IPS-NIHi7 (cell line): ENCODE data around the gene WRAP53.

Experiments
- DNase-seq: peaks from one replicate; pipeline ENCODE4 v3.0.0; 2012; ENCODE audit warnings: mixed read lengths; ENCODE audit errors: extremely low spot score

WRAP53 gene

DNA sequence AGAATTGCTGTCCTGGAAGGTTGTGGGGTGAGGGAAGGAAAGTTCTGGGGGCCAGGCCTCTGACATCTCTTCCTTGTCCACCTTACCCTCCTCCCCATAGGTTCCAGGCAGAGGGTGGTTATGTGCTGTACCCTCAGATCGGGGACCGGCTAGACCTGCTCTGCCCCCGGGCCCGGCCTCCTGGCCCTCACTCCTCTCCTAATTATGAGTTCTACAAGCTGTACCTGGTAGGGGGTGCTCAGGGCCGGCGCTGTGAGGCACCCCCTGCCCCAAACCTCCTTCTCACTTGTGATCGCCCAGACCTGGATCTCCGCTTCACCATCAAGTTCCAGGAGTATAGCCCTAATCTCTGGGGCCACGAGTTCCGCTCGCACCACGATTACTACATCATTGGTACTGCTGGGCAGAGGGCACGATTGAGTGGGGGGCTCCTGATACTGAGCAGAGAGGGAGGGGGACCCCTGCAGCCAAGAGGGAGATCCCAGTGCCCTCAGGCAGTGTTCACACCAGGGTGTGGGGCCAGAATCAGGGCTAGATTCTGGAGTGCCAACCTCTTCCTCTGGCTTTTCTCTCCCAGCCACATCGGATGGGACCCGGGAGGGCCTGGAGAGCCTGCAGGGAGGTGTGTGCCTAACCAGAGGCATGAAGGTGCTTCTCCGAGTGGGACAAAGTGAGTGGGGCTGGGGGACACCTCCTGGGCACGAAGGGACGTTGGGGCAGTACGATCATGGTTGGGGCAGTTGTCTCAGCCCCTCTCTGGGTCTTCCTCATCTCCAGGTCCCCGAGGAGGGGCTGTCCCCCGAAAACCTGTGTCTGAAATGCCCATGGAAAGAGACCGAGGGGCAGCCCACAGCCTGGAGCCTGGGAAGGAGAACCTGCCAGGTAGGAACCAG is 19.8 kb downstream of the WRAP53 start:
- DNase-seq: no peak

DNA sequence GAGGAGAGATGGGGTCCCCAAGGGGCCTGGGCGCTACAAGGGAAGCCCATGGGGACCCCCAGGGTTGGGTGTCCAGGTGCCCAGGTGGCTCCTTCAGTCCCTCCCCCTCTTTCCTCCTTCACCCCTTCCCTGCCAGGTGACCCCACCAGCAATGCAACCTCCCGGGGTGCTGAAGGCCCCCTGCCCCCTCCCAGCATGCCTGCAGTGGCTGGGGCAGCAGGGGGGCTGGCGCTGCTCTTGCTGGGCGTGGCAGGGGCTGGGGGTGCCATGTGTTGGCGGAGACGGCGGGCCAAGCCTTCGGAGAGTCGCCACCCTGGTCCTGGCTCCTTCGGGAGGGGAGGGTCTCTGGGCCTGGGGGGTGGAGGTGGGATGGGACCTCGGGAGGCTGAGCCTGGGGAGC is 20.8 kb downstream of the WRAP53 start:
- no peak for DNase-seq

GRCh38 chr17:7710301-7710700 is 22.0 kb downstream of the WRAP53 start:
- DNase-seq: no peak

- peak; percentile 60 for DNase-seq
Observed at GRCh38 chr17:7711051-7711755, 22.9 kb downstream of the WRAP53 start.

DNA sequence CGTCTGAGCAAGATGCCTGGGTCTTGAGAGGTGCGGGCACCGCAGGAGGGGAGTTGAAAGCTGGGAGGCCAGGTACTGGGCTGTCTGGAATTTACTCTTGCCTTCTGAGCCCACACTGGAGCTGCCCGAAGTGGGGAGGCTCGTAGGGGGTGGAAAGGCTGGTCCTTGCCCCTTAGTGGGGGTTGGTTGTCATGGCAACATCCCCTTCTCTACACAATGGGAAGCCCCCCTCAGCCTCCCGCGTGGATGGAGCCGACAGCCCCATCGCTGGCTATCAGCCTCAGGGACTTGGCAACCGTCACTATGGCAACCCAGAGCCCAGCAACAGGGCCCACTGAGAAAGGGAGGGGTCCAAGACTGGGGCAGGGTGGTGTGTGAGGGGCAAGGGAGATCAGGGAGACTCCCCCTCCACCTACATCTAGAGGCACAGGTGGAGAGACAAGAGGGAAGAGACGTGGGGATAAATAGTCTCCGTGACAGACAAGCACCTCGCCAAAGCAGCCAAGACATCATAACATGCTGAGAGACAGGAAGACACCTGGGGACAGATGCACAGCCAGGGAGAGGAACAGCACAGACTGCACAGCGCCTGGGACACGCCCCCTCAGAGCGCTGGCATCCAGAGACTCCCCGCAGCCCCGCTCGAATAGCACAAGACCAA is 24.0 kb downstream of the WRAP53 start:
- no peak for DNase-seq

DNA sequence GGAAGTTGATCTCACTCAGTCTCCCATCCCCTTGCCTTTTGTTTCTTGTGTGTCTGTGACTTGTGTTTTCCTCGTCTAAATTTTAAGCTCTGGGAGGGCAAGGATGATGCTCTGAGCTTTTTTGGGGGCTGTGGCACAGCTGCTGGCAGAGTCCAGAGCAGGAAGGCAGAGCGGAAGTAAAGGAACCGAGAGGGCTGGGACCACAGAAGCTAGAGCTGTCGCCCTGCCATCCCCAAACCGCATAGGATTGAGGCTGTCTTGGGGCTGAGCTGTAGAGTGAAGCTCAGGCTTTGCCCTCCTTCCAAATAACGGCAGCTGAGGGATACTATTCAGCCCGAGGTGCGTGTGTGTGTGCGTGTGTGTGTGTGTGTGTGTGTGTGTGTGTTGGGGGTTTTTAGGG is 25.5 kb downstream of the WRAP53 start:
- no peak for DNase-seq

GRCh38 chr17:7714721-7715594 is 26.7 kb downstream of the WRAP53 start:
- DNase-seq: no peak

- no peak for DNase-seq
Observed at GRCh38 chr17:7715936-7716886, 27.9 kb downstream of the WRAP53 start.

DNA sequence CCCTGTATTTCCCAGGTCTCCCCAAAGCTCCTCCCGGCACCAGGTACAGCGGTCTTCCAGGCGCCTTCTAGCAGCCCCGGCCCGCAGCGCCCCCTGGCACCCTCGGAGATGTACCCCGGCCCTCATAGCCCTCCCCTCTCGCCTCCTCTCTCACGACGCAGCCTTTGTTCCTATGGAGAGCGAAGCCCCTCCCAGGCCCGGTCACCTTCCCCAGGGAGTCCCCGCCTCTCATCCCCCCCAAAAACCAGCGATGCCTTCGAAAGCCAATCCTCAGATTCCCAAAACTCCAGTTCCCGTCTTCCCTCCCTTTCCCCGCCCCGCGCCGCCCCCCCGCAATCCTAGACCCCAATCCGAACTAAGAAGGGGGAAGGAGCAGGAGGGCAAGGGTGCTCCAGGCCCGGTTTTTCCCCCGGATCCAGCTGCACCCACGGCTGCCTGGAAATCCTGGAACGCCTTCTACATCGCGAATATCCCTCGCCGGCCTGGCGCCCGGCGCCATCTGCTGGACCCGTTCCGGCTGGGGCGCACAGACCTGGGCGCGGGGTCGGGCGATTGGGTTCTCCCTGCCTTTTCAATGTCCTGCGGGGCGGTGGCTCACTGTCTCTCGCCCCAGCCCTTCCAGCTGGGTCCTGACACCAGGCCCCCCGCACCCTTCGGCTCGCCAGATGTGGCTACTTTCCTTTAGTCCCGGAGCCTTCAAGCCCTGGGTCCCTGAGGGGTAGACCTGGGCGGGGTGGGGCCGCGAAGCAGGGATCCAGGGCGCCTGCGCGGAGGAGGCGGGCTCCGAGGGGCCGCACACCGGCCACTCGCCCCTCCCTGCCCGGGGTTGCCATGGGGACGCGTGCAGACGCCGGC is 28.9 kb downstream of the WRAP53 start, which contains the start of gene DNAH2:
DNAH2 (plus strand) TSS at position 844 of the 855 bp plus-strand sequence. CDS start 1,991 bp downstream, outside the sequence.
- peak; percentile 95 for DNase-seq

- DNase-seq: no peak
Observed at GRCh38 chr17:7717756-7718350, 29.6 kb downstream of the WRAP53 start.

DNA sequence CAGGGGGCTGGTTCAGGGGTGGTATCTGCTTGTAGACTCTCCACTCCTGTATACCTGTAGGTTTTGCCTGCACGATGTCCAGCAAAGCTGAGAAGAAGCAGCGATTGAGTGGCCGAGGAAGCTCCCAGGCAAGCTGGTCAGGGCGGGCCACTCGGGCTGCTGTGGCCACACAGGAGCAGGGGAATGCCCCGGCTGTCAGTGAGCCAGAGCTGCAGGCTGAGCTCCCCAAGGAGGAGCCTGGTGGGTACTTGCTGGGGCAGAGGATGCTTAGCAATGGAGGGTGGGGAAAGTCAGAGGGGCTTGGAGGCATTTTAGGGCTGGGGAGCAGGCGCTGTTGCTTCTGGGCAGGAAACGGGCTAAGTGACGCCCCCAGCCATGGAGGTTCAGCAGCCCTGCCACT is 31.4 kb downstream of the WRAP53 start:
- DNase-seq: no peak

- no peak for DNase-seq
Observed at GRCh38 chr17:7720125-7720524, 31.8 kb downstream of the WRAP53 start.

GRCh38 chr17:7721612-7722011 is 33.3 kb downstream of the WRAP53 start:
- no peak for DNase-seq

- no peak for DNase-seq
Observed at GRCh38 chr17:7727886-7728285, 39.6 kb downstream of the WRAP53 start.

DNA sequence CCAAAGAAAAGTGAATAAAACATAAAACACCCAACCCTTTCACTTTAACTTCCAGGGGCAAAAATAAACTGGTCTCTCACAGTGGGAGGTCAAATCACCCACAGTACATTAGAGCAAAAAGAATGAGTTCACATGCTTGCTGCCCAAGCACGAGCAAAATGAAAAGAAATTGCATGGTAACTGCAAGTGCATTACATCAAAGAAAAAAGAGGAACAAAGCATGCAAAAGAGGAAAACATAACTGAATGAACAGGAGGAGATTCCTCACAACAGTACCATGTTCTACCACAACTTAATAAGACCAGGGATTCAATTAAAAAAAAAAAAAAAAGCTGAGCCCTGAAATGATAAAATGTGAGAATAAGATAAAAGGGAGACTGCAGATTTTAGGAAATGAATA is 41.5 kb downstream of the WRAP53 start:
- no peak for DNase-seq

DNA sequence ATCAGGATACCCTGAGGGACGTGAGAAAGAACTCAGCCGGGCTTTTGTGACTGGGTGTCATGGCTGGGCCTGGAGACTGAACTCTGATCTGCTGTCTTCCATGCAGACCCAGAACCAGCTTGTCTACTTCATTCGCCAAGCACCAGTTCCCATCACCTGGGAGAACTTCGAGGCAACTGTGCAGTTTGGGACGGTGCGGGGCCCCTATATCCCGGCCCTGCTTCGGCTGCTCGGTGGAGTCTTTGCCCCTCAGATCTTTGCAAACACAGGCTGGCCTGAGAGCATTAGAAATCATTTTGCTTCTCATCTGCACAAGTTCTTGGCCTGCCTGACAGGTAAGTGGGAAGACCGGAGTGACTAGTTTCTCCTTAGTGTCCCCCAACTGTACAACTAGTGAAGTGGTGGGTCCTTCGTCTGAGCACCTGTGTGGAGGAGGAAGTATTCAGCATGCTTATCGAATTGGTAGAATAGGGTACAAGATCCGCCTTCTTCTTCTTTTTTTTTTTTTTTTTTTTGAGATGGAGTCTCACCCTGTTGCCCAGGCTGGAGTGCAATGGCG is 44.8 kb downstream of the WRAP53 start:
- DNase-seq: no peak

DNA sequence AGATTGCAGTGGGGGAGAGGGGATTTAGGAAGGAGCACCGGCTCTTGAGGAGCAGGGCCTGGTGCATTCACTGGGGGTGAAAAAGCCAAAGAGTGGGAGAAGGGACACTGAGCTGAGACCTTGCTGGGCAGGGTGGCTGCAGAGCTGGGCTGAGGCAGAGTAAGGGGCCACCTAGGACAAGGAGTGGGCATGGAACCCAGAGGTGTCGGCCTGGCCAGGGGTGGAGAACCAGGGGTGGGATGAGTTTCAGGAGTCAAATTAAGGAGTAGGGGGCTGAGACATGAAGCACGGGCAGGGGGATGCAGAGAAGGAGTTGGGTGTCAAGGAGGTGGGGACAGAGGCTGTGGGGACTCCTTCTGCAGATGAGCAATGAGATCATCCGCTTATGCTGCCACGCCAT is 49.3 kb downstream of the WRAP53 start:
- no peak for DNase-seq

GRCh38 chr17:7739746-7740145 is 51.5 kb downstream of the WRAP53 start:
- DNase-seq: no peak
